ENCODE data around the gene ZBTB45. TPM values are rescaled to one million over a fixed set of nuclear protein-coding genes. Genes with fewer than 3 reads are reported as not detected.

Gene ZBTB45
- total and polyA plus RNA-seq, 2 experiments from 2014 or later = 5.4 to 21.6 TPM

GRCh38 chr19:58550362-58551122, 30.9 kb upstream of the ZBTB45 start:
- Histone ChIP-seq H3K27ac (no peak overlapping the region), H3K36me3 (replicated peaks; ENCODE audit: insufficient read depth, low read depth) (peaks cover 4% of the 10 kb centered on the region), H2AFZ (no peak overlapping the region), H3K4me2 (no peak overlapping the region), H3K27me3 (no peaks in the 10 kb centered on the region), H3K79me2 (peaks cover 60% of the 10 kb centered on the region), H3K9me3 (ENCODE audit: low read depth) (no peaks in the 10 kb centered on the region), H3K9me2 (replicated peaks; ENCODE audit: insufficient read depth) (no peaks in the 10 kb centered on the region), H3K4me3 (no peak overlapping the region), H3K4me1 (ENCODE audit: insufficient read depth) (peaks cover 28% of the 10 kb centered on the region), H4K20me1 (ENCODE audit: insufficient read depth, poor library complexity, severe bottlenecking) (peaks cover 35% of the 10 kb centered on the region)
- 94% methylated on average over 13 of the region's 13 CpGs for WGBS (ENCODE audit: low lambda C conversion rate, missing lambda C conversion rate)
- TF ChIP-seq EZH2 (IDR thresholded peaks at IDR 0.05; ENCODE audit: borderline replicate concordance) (no peak), EZH2phosphoT487 (IDR thresholded peaks at IDR 0.05; ENCODE audit: low read depth, severe bottlenecking, unreplicated experiment) (no peak), CTCF (IDR thresholded peaks at IDR 0.05; ENCODE audit: poor library complexity) (no peak)
- DNase-seq (ENCODE audit: low spot score) = no peak

DNA sequence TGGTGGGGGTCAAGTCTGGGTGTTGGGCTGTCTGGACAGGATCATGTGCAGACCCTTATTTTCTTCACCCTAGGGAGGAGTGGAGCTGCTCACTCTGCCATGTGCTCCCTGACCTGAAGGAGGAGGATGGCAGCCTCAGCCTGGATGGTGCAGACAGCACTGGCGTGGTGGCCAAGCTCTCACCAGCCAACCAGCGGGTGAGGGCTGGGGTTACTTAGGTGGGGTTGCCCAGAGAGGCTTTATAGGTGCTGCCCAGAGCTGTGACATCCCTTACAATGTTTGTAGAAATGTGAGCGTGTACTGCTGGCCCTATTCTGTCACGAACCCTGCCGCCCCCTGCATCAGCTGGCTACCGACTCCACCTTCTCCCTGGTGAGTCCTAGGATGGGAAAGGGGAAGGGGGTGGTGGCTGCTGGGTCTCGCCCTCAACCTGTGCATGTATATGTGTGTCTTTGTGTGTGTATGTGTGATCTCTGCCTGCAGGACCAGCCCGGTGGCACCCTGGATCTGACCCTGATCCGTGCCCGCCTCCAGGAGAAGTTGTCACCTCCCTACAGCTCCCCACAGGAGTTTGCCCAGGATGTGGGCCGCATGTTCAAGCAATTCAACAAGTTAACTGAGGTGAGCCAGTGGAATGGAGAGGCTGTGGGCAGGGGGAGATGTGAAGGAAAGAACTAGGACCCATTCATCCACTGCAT, 30.2 kb upstream of the ZBTB45 start:
- peaks cover 42% of the 10 kb centered on the region for H4K20me1 ChIP-seq (ENCODE audit: insufficient read depth, poor library complexity, severe bottlenecking)
- peaks cover 4% of the 10 kb centered on the region for H3K36me3 ChIP-seq (replicated peaks; ENCODE audit: insufficient read depth, low read depth)
- peaks cover 29% of the 10 kb centered on the region for H3K4me1 ChIP-seq (ENCODE audit: insufficient read depth)
- WGBS (ENCODE audit: low lambda C conversion rate, missing lambda C conversion rate) = 94% methylated on average over 11 of the region's 11 CpGs
- no peak overlapping the region for H3K4me2 ChIP-seq
- H2AFZ ChIP-seq = no peak overlapping the region
- no peak overlapping the region for H3K27ac ChIP-seq
- no peaks in the 10 kb centered on the region for H3K27me3 ChIP-seq
- no peaks in the 10 kb centered on the region for H3K9me2 ChIP-seq (replicated peaks; ENCODE audit: insufficient read depth)
- H3K79me2 ChIP-seq = peaks cover 65% of the 10 kb centered on the region
- H3K9me3 ChIP-seq (ENCODE audit: low read depth) = no peaks in the 10 kb centered on the region
- no peak overlapping the region for H3K4me3 ChIP-seq
- no peak for DNase-seq (ENCODE audit: low spot score)
- TF ChIP-seq CTCF (IDR thresholded peaks at IDR 0.05; ENCODE audit: poor library complexity) = no peak
- TF ChIP-seq EZH2phosphoT487 (IDR thresholded peaks at IDR 0.05; ENCODE audit: low read depth, severe bottlenecking, unreplicated experiment) = no peak
- TF ChIP-seq EZH2 (IDR thresholded peaks at IDR 0.05; ENCODE audit: borderline replicate concordance) = no peak

DNA sequence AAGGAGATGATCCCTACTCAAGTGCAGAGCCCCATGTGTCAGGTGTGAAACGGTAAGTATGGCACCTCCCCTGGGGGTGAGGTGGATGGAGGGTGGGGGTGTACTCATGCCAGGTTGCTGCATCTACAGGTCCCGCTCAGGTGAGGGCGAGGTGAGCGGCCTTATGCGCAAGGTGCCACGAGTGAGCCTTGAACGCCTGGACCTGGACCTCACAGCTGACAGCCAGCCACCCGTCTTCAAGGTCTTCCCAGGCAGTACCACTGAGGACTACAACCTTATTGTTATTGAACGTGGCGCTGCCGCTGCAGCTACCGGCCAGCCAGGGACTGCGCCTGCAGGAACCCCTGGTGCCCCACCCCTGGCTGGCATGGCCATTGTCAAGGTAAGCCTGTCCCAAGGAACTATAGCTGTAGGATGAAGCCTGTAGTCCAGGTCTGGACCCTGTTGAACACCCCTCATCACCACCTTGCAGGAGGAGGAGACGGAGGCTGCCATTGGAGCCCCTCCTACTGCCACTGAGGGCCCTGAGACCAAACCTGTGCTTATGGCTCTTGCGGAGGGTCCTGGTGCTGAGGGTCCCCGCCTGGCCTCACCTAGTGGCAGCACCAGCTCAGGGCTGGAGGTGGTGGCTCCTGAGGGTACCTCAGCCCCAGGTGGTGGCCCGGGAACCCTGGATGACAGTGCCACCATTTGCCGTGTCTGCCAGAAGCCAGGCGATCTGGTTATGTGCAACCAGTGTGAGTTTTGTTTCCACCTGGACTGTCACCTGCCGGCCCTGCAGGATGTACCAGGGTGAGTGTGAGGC, 29.5 kb upstream of the ZBTB45 start:
- Histone ChIP-seq H2AFZ (no peak overlapping the region), H3K27ac (no peak overlapping the region), H3K4me2 (no peak overlapping the region), H4K20me1 (ENCODE audit: insufficient read depth, poor library complexity, severe bottlenecking) (peaks cover 44% of the 10 kb centered on the region), H3K27me3 (no peaks in the 10 kb centered on the region), H3K36me3 (replicated peaks; ENCODE audit: insufficient read depth, low read depth) (peaks cover 4% of the 10 kb centered on the region), H3K9me2 (replicated peaks; ENCODE audit: insufficient read depth) (no peaks in the 10 kb centered on the region), H3K4me3 (no peak overlapping the region), H3K9me3 (ENCODE audit: low read depth) (no peaks in the 10 kb centered on the region), H3K79me2 (peaks cover 62% of the 10 kb centered on the region), H3K4me1 (ENCODE audit: insufficient read depth) (peaks cover 26% of the 10 kb centered on the region)
- no peak for TF ChIP-seq EZH2 (IDR thresholded peaks at IDR 0.05; ENCODE audit: borderline replicate concordance)
- TF ChIP-seq EZH2phosphoT487 (IDR thresholded peaks at IDR 0.05; ENCODE audit: low read depth, severe bottlenecking, unreplicated experiment) = no peak
- TF ChIP-seq CTCF (IDR thresholded peaks at IDR 0.05; ENCODE audit: poor library complexity) = no peak
- DNase-seq (ENCODE audit: low spot score) = no peak
- 96% methylated on average over 20 of the region's 20 CpGs for WGBS (ENCODE audit: low lambda C conversion rate, missing lambda C conversion rate)

Measured in hepatocyte (in vitro differentiated cells).